Activated T-helper 9 cell treated with anti-CD3 and anti-CD28 coated beads, Interleukin-2, amount 50 U/mL, for 16 hours (primary cell): Measurements from ENCODE around the gene PTDSS2.

ENCODE experiments used
- DNase-seq: peaks from one replicate; pipeline ENCODE4 v3.0.0-alpha.2; 2020; ENCODE audit warnings: low read depth

PTDSS2 gene

GRCh38 chr11:447923-448731 lies 2.0 kb upstream of the PTDSS2 start:
- peak; percentile 92 for DNase-seq

- DNase-seq, result peak; percentile 68
Observed at GRCh38 chr11:450809-451451, 851 bp downstream of the PTDSS2 start.

GRCh38 chr11:451738-452137 lies 1.7 kb downstream of the PTDSS2 start:
- no peak for DNase-seq

- DNase-seq, result no peak
Observed at GRCh38 chr11:452203-452744, 2.2 kb downstream of the PTDSS2 start.

GRCh38 chr11:452916-453527 lies 2.9 kb downstream of the PTDSS2 start:
- no peak for DNase-seq

- no peak for DNase-seq
Observed at GRCh38 chr11:453564-453963, 3.5 kb downstream of the PTDSS2 start.

GRCh38 chr11:454043-454442 lies 4.0 kb downstream of the PTDSS2 start:
- no peak for DNase-seq

- no peak for DNase-seq
Observed at GRCh38 chr11:454801-455565, 4.9 kb downstream of the PTDSS2 start.

- no peak for DNase-seq
Observed at GRCh38 chr11:455566-456147, 5.6 kb downstream of the PTDSS2 start.

GRCh38 chr11:456533-456932 lies 6.5 kb downstream of the PTDSS2 start:
- DNase-seq, result no peak

GRCh38 chr11:457111-457760 lies 7.2 kb downstream of the PTDSS2 start:
- DNase-seq, result no peak

GRCh38 chr11:459511-460220 lies 9.6 kb downstream of the PTDSS2 start:
- DNase-seq, result no peak

- no peak for DNase-seq
Observed at GRCh38 chr11:460331-461199, 10.5 kb downstream of the PTDSS2 start.

GRCh38 chr11:461626-462025 lies 11.5 kb downstream of the PTDSS2 start:
- DNase-seq, result no peak

GRCh38 chr11:462107-462890 lies 12.2 kb downstream of the PTDSS2 start:
- DNase-seq, result no peak

- no peak for DNase-seq
Observed at GRCh38 chr11:464316-464715, 14.2 kb downstream of the PTDSS2 start.

GRCh38 chr11:465896-466530 lies 15.9 kb downstream of the PTDSS2 start:
- DNase-seq, result no peak

GRCh38 chr11:468036-468435 lies 18.0 kb downstream of the PTDSS2 start:
- DNase-seq, result no peak
